Measurements from ENCODE around the gene TSPAN10.

Gene TSPAN10

GRCh38 chr17:81636505-81637288 is at the start of gene TSPAN10, which contains the start of gene NPLOC4:
Gene TSPAN10 (plus strand): TSS chr17:81637196. CDS start chr17:81642413, 5,217 bp downstream.
Gene NPLOC4 (minus strand): TSS chr17:81637112. CDS start chr17:81636930, 182 bp downstream.
- Mint-ChIP-seq H3K9me3 (no peaks in the 10 kb centered on the region), H3K27ac (peak within 1 kb of the TSS; percentile 95), H3K4me1 (peaks cover 13% of the 10 kb centered on the region), H3K27me3 (no peaks in the 10 kb centered on the region), H3K4me3 (peak within 1 kb of the TSS; percentile 92), H3K36me3 (no peaks in the 10 kb centered on the region)
- ATAC-seq = peak; percentile 94

- no peaks in the 10 kb centered on the region for H3K9me3 Mint-ChIP-seq
- peaks cover 51% of the 10 kb centered on the region for H3K36me3 Mint-ChIP-seq
- no peak overlapping the region for H3K4me3 Mint-ChIP-seq
- H3K4me1 Mint-ChIP-seq = no peaks in the 10 kb centered on the region
- no peaks in the 10 kb centered on the region for H3K27me3 Mint-ChIP-seq
- ATAC-seq = no peak
- no peak overlapping the region for H3K27ac Mint-ChIP-seq
Measured at GRCh38 chr17:81589612-81590011, 47.4 kb upstream of the TSPAN10 start.

- H3K27me3 Mint-ChIP-seq = no peaks in the 10 kb centered on the region
- no peak for ATAC-seq
- H3K4me1 Mint-ChIP-seq = no peaks in the 10 kb centered on the region
- H3K27ac Mint-ChIP-seq = no peak overlapping the region
- H3K9me3 Mint-ChIP-seq = no peaks in the 10 kb centered on the region
- H3K4me3 Mint-ChIP-seq = no peak overlapping the region
- H3K36me3 Mint-ChIP-seq = peaks cover 50% of the 10 kb centered on the region
Measured at GRCh38 chr17:81590121-81590520, 46.9 kb upstream of the TSPAN10 start.

GRCh38 chr17:81591971-81592370 is 45.0 kb upstream of the TSPAN10 start:
- no peak overlapping the region for H3K4me3 Mint-ChIP-seq
- no peak overlapping the region for H3K27ac Mint-ChIP-seq
- no peak for ATAC-seq
- H3K9me3 Mint-ChIP-seq = no peaks in the 10 kb centered on the region
- H3K36me3 Mint-ChIP-seq = peaks cover 37% of the 10 kb centered on the region
- H3K4me1 Mint-ChIP-seq = no peaks in the 10 kb centered on the region
- no peaks in the 10 kb centered on the region for H3K27me3 Mint-ChIP-seq

- Mint-ChIP-seq H3K4me1 (peaks cover 6% of the 10 kb centered on the region), H3K4me3 (no peak overlapping the region), H3K27ac (no peak overlapping the region), H3K36me3 (peaks cover 31% of the 10 kb centered on the region), H3K9me3 (no peaks in the 10 kb centered on the region), H3K27me3 (no peaks in the 10 kb centered on the region)
- no peak for ATAC-seq
Measured at GRCh38 chr17:81593105-81593871, 43.7 kb upstream of the TSPAN10 start.

- no peak for ATAC-seq
- Mint-ChIP-seq H3K9me3 (no peaks in the 10 kb centered on the region), H3K27me3 (no peaks in the 10 kb centered on the region), H3K4me1 (peaks cover 22% of the 10 kb centered on the region), H3K36me3 (peaks cover 21% of the 10 kb centered on the region), H3K27ac (no peak overlapping the region), H3K4me3 (no peak overlapping the region)
Measured at GRCh38 chr17:81599719-81600486, 37.1 kb upstream of the TSPAN10 start.

- no peaks in the 10 kb centered on the region for H3K27me3 Mint-ChIP-seq
- H3K9me3 Mint-ChIP-seq = no peaks in the 10 kb centered on the region
- ATAC-seq = peak; percentile 76
- peaks cover 25% of the 10 kb centered on the region for H3K36me3 Mint-ChIP-seq
- H3K27ac Mint-ChIP-seq = peak overlapping the region; percentile 52
- H3K4me1 Mint-ChIP-seq = peaks cover 22% of the 10 kb centered on the region
- H3K4me3 Mint-ChIP-seq = no peak overlapping the region
Measured at GRCh38 chr17:81601525-81602120, 35.4 kb upstream of the TSPAN10 start.

GRCh38 chr17:81603846-81604610 is 33.0 kb upstream of the TSPAN10 start:
- no peak for ATAC-seq
- no peak overlapping the region for H3K27ac Mint-ChIP-seq
- peaks cover 35% of the 10 kb centered on the region for H3K36me3 Mint-ChIP-seq
- no peak overlapping the region for H3K4me3 Mint-ChIP-seq
- H3K27me3 Mint-ChIP-seq = no peaks in the 10 kb centered on the region
- no peaks in the 10 kb centered on the region for H3K9me3 Mint-ChIP-seq
- peaks cover 8% of the 10 kb centered on the region for H3K4me1 Mint-ChIP-seq

GRCh38 chr17:81607431-81607830 is 29.6 kb upstream of the TSPAN10 start:
- Mint-ChIP-seq H3K9me3 (no peaks in the 10 kb centered on the region), H3K36me3 (peaks cover 43% of the 10 kb centered on the region), H3K4me1 (no peaks in the 10 kb centered on the region), H3K27me3 (no peaks in the 10 kb centered on the region), H3K27ac (no peak overlapping the region), H3K4me3 (no peak overlapping the region)
- ATAC-seq = no peak

- no peak for ATAC-seq
- Mint-ChIP-seq H3K9me3 (no peaks in the 10 kb centered on the region), H3K27ac (no peak overlapping the region), H3K4me3 (no peak overlapping the region), H3K4me1 (no peaks in the 10 kb centered on the region), H3K27me3 (no peaks in the 10 kb centered on the region), H3K36me3 (peaks cover 50% of the 10 kb centered on the region)
Measured at GRCh38 chr17:81608082-81608481, 28.9 kb upstream of the TSPAN10 start.

GRCh38 chr17:81608605-81609004 is 28.4 kb upstream of the TSPAN10 start:
- H3K4me1 Mint-ChIP-seq = no peaks in the 10 kb centered on the region
- H3K27ac Mint-ChIP-seq = no peak overlapping the region
- no peaks in the 10 kb centered on the region for H3K27me3 Mint-ChIP-seq
- no peak overlapping the region for H3K4me3 Mint-ChIP-seq
- H3K9me3 Mint-ChIP-seq = no peaks in the 10 kb centered on the region
- H3K36me3 Mint-ChIP-seq = peaks cover 52% of the 10 kb centered on the region
- no peak for ATAC-seq

- no peaks in the 10 kb centered on the region for H3K27me3 Mint-ChIP-seq
- peaks cover 55% of the 10 kb centered on the region for H3K36me3 Mint-ChIP-seq
- no peak overlapping the region for H3K4me3 Mint-ChIP-seq
- no peak overlapping the region for H3K27ac Mint-ChIP-seq
- no peak for ATAC-seq
- peaks cover 7% of the 10 kb centered on the region for H3K4me1 Mint-ChIP-seq
- H3K9me3 Mint-ChIP-seq = no peaks in the 10 kb centered on the region
Measured at GRCh38 chr17:81609541-81610311, 27.3 kb upstream of the TSPAN10 start.

GRCh38 chr17:81612172-81612970 is 24.6 kb upstream of the TSPAN10 start:
- Mint-ChIP-seq H3K4me3 (no peak overlapping the region), H3K9me3 (no peaks in the 10 kb centered on the region), H3K27ac (no peak overlapping the region), H3K27me3 (no peaks in the 10 kb centered on the region), H3K36me3 (peaks cover 56% of the 10 kb centered on the region), H3K4me1 (peaks cover 23% of the 10 kb centered on the region)
- ATAC-seq = no peak

Measured in stimulated activated memory B cell treated with anti-CD40 and anti-IgM and Interleukin-4, amounts not matched to agents 10 μg/mL and 1 μg/mL and 100 μg/mL, for 72 hours (primary cell).